ENCODE results near the gene ANKH.

DNA sequence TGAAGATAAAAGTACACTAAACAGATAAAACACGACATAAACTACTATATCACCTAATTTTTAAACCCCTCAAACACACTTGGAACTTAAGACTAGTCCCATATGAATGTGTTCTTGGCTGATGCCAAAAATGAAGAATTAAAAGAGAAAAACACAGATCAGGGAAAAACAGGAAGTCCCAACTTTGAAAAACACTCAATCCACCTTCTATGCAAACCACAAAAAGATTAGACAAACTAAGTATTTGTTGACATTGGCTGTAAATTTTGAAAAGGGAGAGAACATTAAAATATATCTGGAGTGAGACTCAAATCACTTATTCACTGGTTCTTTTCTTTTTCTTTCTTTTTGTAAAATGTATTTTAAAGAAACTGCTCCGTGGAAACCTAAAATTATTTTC lies 81.4 kb downstream of the ANKH start:
- no peak for TF ChIP-seq EP300 (IDR thresholded peaks at IDR 0.05; ENCODE audit: borderline replicate concordance)
- TF ChIP-seq REST (IDR thresholded peaks at IDR 0.05; ENCODE audit: low read depth), result no peak
- no peak for TF ChIP-seq TAF1 (IDR thresholded peaks at IDR 0.05; ENCODE audit: low read depth)
- TF ChIP-seq MAX (IDR thresholded peaks at IDR 0.05), result no peak
- no peak for TF ChIP-seq NFIC (IDR thresholded peaks at IDR 0.05)

Measured in Ishikawa (cell line).